ENCODE data around the gene HOXB6. TPM values are rescaled to one million over a fixed set of nuclear protein-coding genes. Genes with fewer than 3 reads are reported as not detected.

Gene HOXB6
- total and polyA plus RNA-seq, 5 donors from 2014 or later, result not detected

GRCh38 chr17:48599354-48599753 is 5.4 kb downstream of the HOXB6 start:
- no peaks in the 10 kb centered on the region for H3K9me3 ChIP-seq (ENCODE audit: control insufficient read depth in 2 of 2, low read length in 2 of 2)
- ATAC-seq (ENCODE audit: low read depth in 2 of 2) (no peak), DNase-seq (no peak)
- peaks cover 51% of the 10 kb centered on the region for H3K4me1 ChIP-seq (ENCODE audit: control insufficient read depth, insufficient read depth, low read length, poor library complexity, severe bottlenecking)
- no peaks in the 10 kb centered on the region for H3K36me3 ChIP-seq (ENCODE audit: control insufficient read depth, insufficient read depth, low read length)
- Mint-ChIP-seq H3K4me1 (peaks cover 13 to 49% (median 28%) of the 10 kb centered on the region in 4 donors), H3K27me3 (peaks cover 94% of the 10 kb centered on the region), H3K36me3 (peaks cover 3% of the 10 kb centered on the region), H3K27ac (no peak overlapping the region), H3K9me3 (peaks cover 0 to 3% (median 0%) of the 10 kb centered on the region in 7 donors), H3K4me3 (peak overlapping the region in 1 of 4 donors; percentile 42)
- no peak overlapping the region for H3K27ac ChIP-seq (ENCODE audit: insufficient read depth, low read length, poor library complexity, severe bottlenecking)
- no peak overlapping the region for H3K4me3 ChIP-seq (ENCODE audit: low read depth, low read length)
- peaks cover 61% of the 10 kb centered on the region for H3K27me3 ChIP-seq (ENCODE audit: control insufficient read depth, insufficient read depth, low read length)

- no peaks in the 10 kb centered on the region for H3K36me3 ChIP-seq (ENCODE audit: control insufficient read depth, insufficient read depth, low read length)
- H3K9me3 ChIP-seq (ENCODE audit: control insufficient read depth in 2 of 2, low read length in 2 of 2), result no peaks in the 10 kb centered on the region
- no peak overlapping the region for H3K27ac Mint-ChIP-seq
- H3K4me3 Mint-ChIP-seq, result peak overlapping the region; percentile 33 to 89 (median 80)
- DNase-seq (no peak), ATAC-seq (ENCODE audit: low read depth in 2 of 2) (no peak)
- peaks cover 0 to 3% (median 0%) of the 10 kb centered on the region in 7 donors for H3K9me3 Mint-ChIP-seq
- peaks cover 49% of the 10 kb centered on the region for H3K4me1 ChIP-seq (ENCODE audit: control insufficient read depth, insufficient read depth, low read length, poor library complexity, severe bottlenecking)
- peaks cover 61% of the 10 kb centered on the region for H3K27me3 ChIP-seq (ENCODE audit: control insufficient read depth, insufficient read depth, low read length)
- H3K4me1 Mint-ChIP-seq, result peaks cover 13 to 52% (median 28%) of the 10 kb centered on the region in 4 donors
- H3K4me3 ChIP-seq (ENCODE audit: low read depth, low read length), result no peak overlapping the region
- H3K27me3 Mint-ChIP-seq, result peaks cover 88% of the 10 kb centered on the region
- no peak overlapping the region for H3K27ac ChIP-seq (ENCODE audit: insufficient read depth, low read length, poor library complexity, severe bottlenecking)
- peaks cover 3% of the 10 kb centered on the region for H3K36me3 Mint-ChIP-seq
These were observed 6.0 kb downstream of the HOXB6 start for GRCh38 chr17:48598736-48599135.

- Histone ChIP-seq H3K27me3 (ENCODE audit: control insufficient read depth, insufficient read depth, low read length) (peaks cover 55% of the 10 kb centered on the region), H3K27ac (ENCODE audit: insufficient read depth, low read length, poor library complexity, severe bottlenecking) (no peak overlapping the region), H3K4me3 (ENCODE audit: low read depth, low read length) (peak overlapping the region; percentile 19), H3K36me3 (ENCODE audit: control insufficient read depth, insufficient read depth, low read length) (no peaks in the 10 kb centered on the region), H3K9me3 (ENCODE audit: control insufficient read depth in 2 of 2, low read length in 2 of 2) (no peaks in the 10 kb centered on the region), H3K4me1 (ENCODE audit: control insufficient read depth, insufficient read depth, low read length, poor library complexity, severe bottlenecking) (peaks cover 52% of the 10 kb centered on the region)
- peaks cover 3% of the 10 kb centered on the region for H3K36me3 Mint-ChIP-seq
- peak overlapping the region; percentile 73 to 89 (median 80) for H3K4me3 Mint-ChIP-seq
- H3K27ac Mint-ChIP-seq, result peak overlapping the region in 1 of 3 donors; percentile 74
- H3K9me3 Mint-ChIP-seq, result peaks cover 0 to 3% (median 0%) of the 10 kb centered on the region in 7 donors
- ATAC-seq (ENCODE audit: low read depth in 2 of 2) (peak; percentile 45 to 48), DNase-seq (peak in 1 of 3 donors; percentile 61)
- peaks cover 14 to 52% (median 31%) of the 10 kb centered on the region in 4 donors for H3K4me1 Mint-ChIP-seq
- H3K27me3 Mint-ChIP-seq, result peaks cover 88% of the 10 kb centered on the region
These were observed 6.8 kb downstream of the HOXB6 start for GRCh38 chr17:48597778-48598631.

- H3K27ac ChIP-seq (ENCODE audit: insufficient read depth, low read length, poor library complexity, severe bottlenecking), result no peak overlapping the region
- Mint-ChIP-seq H3K4me3 (peak overlapping the region; percentile 73 to 89 (median 80)), H3K4me1 (peaks cover 10 to 52% (median 34%) of the 10 kb centered on the region in 4 donors), H3K36me3 (peaks cover 3% of the 10 kb centered on the region), H3K9me3 (peaks cover 0 to 3% (median 0%) of the 10 kb centered on the region in 7 donors), H3K27ac (peak overlapping the region in 1 of 3 donors; percentile 74), H3K27me3 (peaks cover 88% of the 10 kb centered on the region)
- no peaks in the 10 kb centered on the region for H3K9me3 ChIP-seq (ENCODE audit: control insufficient read depth in 2 of 2, low read length in 2 of 2)
- H3K4me1 ChIP-seq (ENCODE audit: control insufficient read depth, insufficient read depth, low read length, poor library complexity, severe bottlenecking), result peaks cover 52% of the 10 kb centered on the region
- H3K36me3 ChIP-seq (ENCODE audit: control insufficient read depth, insufficient read depth, low read length), result no peaks in the 10 kb centered on the region
- ATAC-seq (ENCODE audit: low read depth in 2 of 2), result no peak
- H3K27me3 ChIP-seq (ENCODE audit: control insufficient read depth, insufficient read depth, low read length), result peaks cover 54% of the 10 kb centered on the region
- DNase-seq, result no peak
- H3K4me3 ChIP-seq (ENCODE audit: low read depth, low read length), result no peak overlapping the region
These were observed 7.3 kb downstream of the HOXB6 start for GRCh38 chr17:48597528-48597777.

- H3K9me3 ChIP-seq (ENCODE audit: control insufficient read depth in 2 of 2, low read length in 2 of 2), result no peaks in the 10 kb centered on the region
- H3K4me3 ChIP-seq (ENCODE audit: low read depth, low read length), result no peak overlapping the region
- Mint-ChIP-seq H3K27me3 (peaks cover 88% of the 10 kb centered on the region), H3K4me1 (peaks cover 8 to 52% (median 33%) of the 10 kb centered on the region in 4 donors), H3K4me3 (peak overlapping the region; percentile 73 to 91 (median 82)), H3K27ac (no peak overlapping the region), H3K36me3 (peaks cover 3% of the 10 kb centered on the region), H3K9me3 (peaks cover 0 to 3% (median 0%) of the 10 kb centered on the region in 7 donors)
- no peak for DNase-seq
- ATAC-seq (ENCODE audit: low read depth in 2 of 2), result no peak
- H3K27ac ChIP-seq (ENCODE audit: insufficient read depth, low read length, poor library complexity, severe bottlenecking), result no peak overlapping the region
- peaks cover 52% of the 10 kb centered on the region for H3K27me3 ChIP-seq (ENCODE audit: control insufficient read depth, insufficient read depth, low read length)
- H3K36me3 ChIP-seq (ENCODE audit: control insufficient read depth, insufficient read depth, low read length), result no peaks in the 10 kb centered on the region
- peaks cover 50% of the 10 kb centered on the region for H3K4me1 ChIP-seq (ENCODE audit: control insufficient read depth, insufficient read depth, low read length, poor library complexity, severe bottlenecking)
These were observed 7.9 kb downstream of the HOXB6 start for GRCh38 chr17:48596735-48597527.

GRCh38 chr17:48596000-48596734 is 8.6 kb downstream of the HOXB6 start:
- Histone ChIP-seq H3K4me3 (ENCODE audit: low read depth, low read length) (no peak overlapping the region), H3K4me1 (ENCODE audit: control insufficient read depth, insufficient read depth, low read length, poor library complexity, severe bottlenecking) (peaks cover 44% of the 10 kb centered on the region), H3K9me3 (ENCODE audit: control insufficient read depth in 2 of 2, low read length in 2 of 2) (no peaks in the 10 kb centered on the region), H3K27me3 (ENCODE audit: control insufficient read depth, insufficient read depth, low read length) (peaks cover 53% of the 10 kb centered on the region), H3K36me3 (ENCODE audit: control insufficient read depth, insufficient read depth, low read length) (no peaks in the 10 kb centered on the region), H3K27ac (ENCODE audit: insufficient read depth, low read length, poor library complexity, severe bottlenecking) (no peak overlapping the region)
- Mint-ChIP-seq H3K36me3 (peaks cover 3% of the 10 kb centered on the region), H3K27me3 (peaks cover 88% of the 10 kb centered on the region), H3K27ac (no peak overlapping the region), H3K4me3 (peak overlapping the region; percentile 73 to 91 (median 82)), H3K4me1 (peaks cover 8 to 52% (median 36%) of the 10 kb centered on the region in 4 donors), H3K9me3 (peaks cover 0 to 2% (median 0%) of the 10 kb centered on the region in 7 donors)
- ATAC-seq (ENCODE audit: low read depth in 2 of 2) (no peak), DNase-seq (peak in 1 of 3 donors; percentile 51)

GRCh38 chr17:48595278-48595999 is 9.3 kb downstream of the HOXB6 start:
- Histone ChIP-seq H3K4me1 (ENCODE audit: control insufficient read depth, insufficient read depth, low read length, poor library complexity, severe bottlenecking) (peaks cover 44% of the 10 kb centered on the region), H3K36me3 (ENCODE audit: control insufficient read depth, insufficient read depth, low read length) (no peaks in the 10 kb centered on the region), H3K27me3 (ENCODE audit: control insufficient read depth, insufficient read depth, low read length) (peaks cover 50% of the 10 kb centered on the region), H3K9me3 (ENCODE audit: control insufficient read depth in 2 of 2, low read length in 2 of 2) (no peaks in the 10 kb centered on the region), H3K4me3 (ENCODE audit: low read depth, low read length) (no peak overlapping the region), H3K27ac (ENCODE audit: insufficient read depth, low read length, poor library complexity, severe bottlenecking) (no peak overlapping the region)
- Mint-ChIP-seq H3K36me3 (peaks cover under 1% of the 10 kb centered on the region), H3K27ac (no peak overlapping the region), H3K4me1 (peaks cover 8 to 52% (median 36%) of the 10 kb centered on the region in 4 donors), H3K27me3 (peaks cover 88% of the 10 kb centered on the region), H3K4me3 (peak overlapping the region in 3 of 4 donors; percentile 6 to 57 (median 42)), H3K9me3 (no peaks in the 10 kb centered on the region)
- ATAC-seq (ENCODE audit: low read depth in 2 of 2) (no peak), DNase-seq (no peak)

Data from CD4-positive, CD25-positive, alpha-beta regulatory T cell (primary cell).